ENCODE measurements around the gene PCDHGA2. TPM values are rescaled to one million over a fixed set of nuclear protein-coding genes. Genes with fewer than 3 reads are reported as not detected.
"Not testable (repeated sequence)": the region's sequence is repeated elsewhere in the genome, so short reads cannot be mapped to it uniquely, and the experiment has no call there.

Gene PCDHGA2
- total and polyA plus RNA-seq, 4 donors: 0.23 to 0.46 (median 0.34) TPM

GRCh38 chr5:141328231-141328630, 10.3 kb upstream of the PCDHGA2 start:
- Histone ChIP-seq H3K4me1 (ENCODE audit: control insufficient read depth in 4 of 4, insufficient read depth in 4 of 4, low read length in 3 of 4) (no peaks in the 10 kb centered on the region), H3K4me3 (ENCODE audit: low read depth in 1 of 3, low read length in 3 of 3) (peak overlapping the region in 2 of 3 donors; percentile 14 to 33), H3K27me3 (ENCODE audit: control insufficient read depth in 4 of 4, insufficient read depth in 4 of 4, low read length in 3 of 4) (peaks cover 0 to 6% (median 2%) of the 10 kb centered on the region in 4 donors), H3K27ac (ENCODE audit: low read depth in 1 of 2, low read length in 2 of 2) (no peak overlapping the region), H3K36me3 (ENCODE audit: control insufficient read depth in 4 of 4, insufficient read depth in 3 of 4, low read depth in 1 of 4, low read length in 3 of 4) (peaks cover 0 to 2% (median 0%) of the 10 kb centered on the region in 4 donors), H3K9ac (ENCODE audit: low read depth in 1 of 2, low read length in 2 of 2) (no peak overlapping the region), H3K9me3 (ENCODE audit: control insufficient read depth in 4 of 4, low read length in 3 of 4) (peaks cover 22 to 76% (median 45%) of the 10 kb centered on the region in 4 donors)
- 72% methylated on average over 8 of the region's 8 CpGs for WGBS
- DNase-seq (ENCODE audit: low spot score): no peak
- no peak for TF ChIP-seq NR2F2 (IDR thresholded peaks at IDR 0.05)

DNA sequence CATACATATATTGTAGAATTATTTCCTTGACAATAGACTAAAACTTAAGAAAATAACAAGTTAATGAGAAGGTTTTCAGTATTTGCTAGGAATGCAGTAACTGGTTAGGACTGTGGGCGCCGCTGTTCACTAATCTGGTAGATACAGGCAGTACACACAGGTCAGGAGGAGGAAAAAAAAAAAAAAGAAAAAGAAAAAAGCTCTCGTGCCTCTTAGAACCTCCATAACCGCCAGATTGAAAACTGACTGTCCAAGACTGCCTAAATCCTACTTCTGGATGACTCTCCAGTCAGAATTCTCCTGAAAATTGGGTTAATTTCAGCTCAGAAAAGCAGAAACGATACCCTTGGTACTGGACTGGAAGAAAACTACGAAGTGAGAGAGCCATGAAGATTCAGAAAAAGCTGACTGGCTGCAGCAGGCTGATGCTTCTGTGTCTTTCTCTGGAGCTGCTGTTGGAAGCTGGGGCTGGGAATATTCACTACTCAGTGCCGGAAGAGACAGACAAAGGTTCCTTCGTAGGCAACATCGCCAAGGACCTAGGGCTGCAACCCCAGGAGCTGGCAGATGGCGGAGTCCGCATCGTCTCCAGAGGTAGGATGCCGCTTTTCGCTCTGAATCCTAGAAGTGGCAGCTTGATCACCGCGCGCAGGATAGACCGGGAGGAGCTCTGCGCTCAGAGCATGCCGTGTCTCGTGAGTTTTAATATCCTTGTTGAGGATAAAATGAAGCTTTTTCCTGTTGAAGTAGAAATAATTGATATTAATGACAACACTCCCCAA, 8.1 kb upstream of the PCDHGA2 start, which contains the start of gene PCDHGA1:
Gene PCDHGA1 (plus strand): TSS at position 216 of the 782 bp plus-strand sequence.
- Histone ChIP-seq H3K9me3 (ENCODE audit: control insufficient read depth in 4 of 4, low read length in 3 of 4) (peaks cover 29 to 83% (median 48%) of the 10 kb centered on the region in 4 donors), H3K27me3 (ENCODE audit: control insufficient read depth in 4 of 4, insufficient read depth in 4 of 4, low read length in 3 of 4) (peaks cover 0 to 9% (median 5%) of the 10 kb centered on the region in 4 donors), H3K9ac (ENCODE audit: low read depth in 1 of 2, low read length in 2 of 2) (no peak within 1 kb of the TSS), H3K27ac (ENCODE audit: low read depth in 1 of 2, low read length in 2 of 2) (no peak within 1 kb of the TSS), H3K36me3 (ENCODE audit: control insufficient read depth in 4 of 4, insufficient read depth in 3 of 4, low read depth in 1 of 4, low read length in 3 of 4) (no peaks in the 10 kb centered on the region), H3K4me3 (ENCODE audit: low read depth in 1 of 3, low read length in 3 of 3) (peak within 1 kb of the TSS in 2 of 3 donors; percentile 28 to 52), H3K4me1 (ENCODE audit: control insufficient read depth in 4 of 4, insufficient read depth in 4 of 4, low read length in 3 of 4) (no peaks in the 10 kb centered on the region)
- TF ChIP-seq HNF4G (IDR thresholded peaks at IDR 0.05) (no peak), HNF4A (conservative IDR thresholded peaks at IDR 0.05) (no peak), RAD21 (IDR thresholded peaks at IDR 0.05) (no peak), SP1 (IDR thresholded peaks at IDR 0.05) (no peak), RXRA (IDR thresholded peaks at IDR 0.05) (no peak), CTCF (IDR thresholded peaks at IDR 0.05; ENCODE audit: low read depth, low read length, missing input control) (no peak), FOXA1 (IDR thresholded peaks at IDR 0.05) (no peak), NR2F2 (IDR thresholded peaks at IDR 0.05) (no peak), TAF1 (conservative IDR thresholded peaks at IDR 0.05) (no peak), EGR1 (IDR thresholded peaks at IDR 0.05; ENCODE audit: low read depth in 2 of 2) (no peak), REST (IDR thresholded peaks at IDR 0.05) (no peak), YY1 (IDR thresholded peaks at IDR 0.05) (no peak), MAX (IDR thresholded peaks at IDR 0.05) (no peak), FOXA2 (IDR thresholded peaks at IDR 0.05) (no peak), ZBTB33 (IDR thresholded peaks at IDR 0.05) (no peak), GABPA (IDR thresholded peaks at IDR 0.05 in 1 of 2, conservative IDR thresholded peaks at IDR 0.05 in 1 of 2) (no peak), JUND (IDR thresholded peaks at IDR 0.05) (no peak)
- TF ChIP-seq, protein P1, sequence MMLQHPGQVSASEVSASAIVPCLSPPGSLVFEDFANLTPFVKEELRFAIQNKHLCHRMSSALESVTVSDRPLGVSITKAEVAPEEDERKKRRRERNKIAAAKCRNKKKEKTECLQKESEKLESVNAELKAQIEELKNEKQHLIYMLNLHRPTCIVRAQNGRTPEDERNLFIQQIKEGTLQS (IDR thresholded peaks at IDR 0.05): no peak
- no peak for DNase-seq (ENCODE audit: low spot score)
- 22% methylated on average over 21 of the region's 21 CpGs for whole genome bisulfite sequencing

GRCh38 chr5:141332571-141332970, 6.0 kb upstream of the PCDHGA2 start:
- peaks cover 25 to 73% (median 41%) of the 10 kb centered on the region in 4 donors for H3K9me3 ChIP-seq (ENCODE audit: control insufficient read depth in 4 of 4, low read length in 3 of 4)
- H3K36me3 ChIP-seq (ENCODE audit: control insufficient read depth in 4 of 4, insufficient read depth in 3 of 4, low read depth in 1 of 4, low read length in 3 of 4); H3K4me1 ChIP-seq (ENCODE audit: control insufficient read depth in 4 of 4, insufficient read depth in 4 of 4, low read length in 3 of 4); H3K4me3 ChIP-seq (ENCODE audit: low read depth in 1 of 3, low read length in 3 of 3); H3K9ac ChIP-seq (ENCODE audit: low read depth in 1 of 2, low read length in 2 of 2); H3K27me3 ChIP-seq (ENCODE audit: control insufficient read depth in 4 of 4, insufficient read depth in 4 of 4, low read length in 3 of 4); H3K27ac ChIP-seq (ENCODE audit: low read depth in 1 of 2, low read length in 2 of 2); DNase-seq (ENCODE audit: low spot score): not testable (repeated sequence)
- WGBS: 36% methylated on average over 39 of the region's 39 CpGs
